NB4 (cell line): Measurements from ENCODE around the gene ZIM2.
"Not testable (repeated sequence)": the region's sequence is repeated elsewhere in the genome, so short reads cannot be mapped to it uniquely, and the experiment has no call there.

Experiments used
- DNase-seq: peaks from one replicate; pipeline ENCODE4 v3.0.0; 2010; ENCODE audit warnings: low read depth
- H3K4me3 ChIP-seq: one replicate; pipeline ENCODE4 v1.5.1; 2011; ENCODE audit warnings: mild to moderate bottlenecking, low read depth, low read length, moderate library complexity
- CTCF ChIP-seq: IDR thresholded peaks from one replicate; pipeline ENCODE4 v1.5.1; 2012; ENCODE audit warnings: low read depth, low read length
- MYC ChIP-seq: IDR thresholded peaks from 2 replicates; pipeline ENCODE4 v1.6.1; 2011; ENCODE audit warnings: low read depth, low read length
- POLR2A ChIP-seq: IDR thresholded peaks from 2 replicates; pipeline ENCODE4 v1.6.1; 2011; ENCODE audit warnings: mild to moderate bottlenecking; ENCODE audit not compliant: insufficient read length; ENCODE audit errors: extremely low read depth
- TF ChIP-seq, protein P1 (sequence below): IDR thresholded peaks from 2 replicates; pipeline ENCODE4 v1.6.1; 2011; ENCODE audit warnings: low read depth, low read length

The ZIM2 gene

DNA sequence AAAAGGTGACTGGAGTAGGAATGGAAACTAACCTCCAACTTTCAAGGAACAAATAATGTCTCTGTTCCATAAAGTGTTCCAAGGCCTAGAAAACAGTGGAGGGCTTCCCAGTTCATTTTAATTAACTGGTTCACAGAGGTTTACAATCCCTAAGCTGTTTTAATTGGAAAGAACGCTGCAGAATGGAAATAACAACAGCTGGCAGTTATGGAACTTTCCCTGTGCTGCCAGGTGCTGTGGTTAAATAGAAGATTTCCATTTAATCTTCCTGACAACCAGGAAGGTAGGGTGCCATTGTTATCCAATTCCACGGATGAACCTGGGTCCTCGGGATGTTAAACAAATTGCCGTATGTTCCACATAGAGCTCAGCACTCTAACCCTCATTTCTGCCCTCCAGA is 22.2 kb upstream of the ZIM2 start:
- TF ChIP-seq MYC (no peak), POLR2A (no peak), CTCF (no peak)
- TF ChIP-seq, protein P1, sequence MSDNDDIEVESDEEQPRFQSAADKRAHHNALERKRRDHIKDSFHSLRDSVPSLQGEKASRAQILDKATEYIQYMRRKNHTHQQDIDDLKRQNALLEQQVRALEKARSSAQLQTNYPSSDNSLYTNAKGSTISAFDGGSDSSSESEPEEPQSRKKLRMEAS, result no peak
- H3K4me3 ChIP-seq, result no peak overlapping the region
- DNase-seq, result no peak

DNA sequence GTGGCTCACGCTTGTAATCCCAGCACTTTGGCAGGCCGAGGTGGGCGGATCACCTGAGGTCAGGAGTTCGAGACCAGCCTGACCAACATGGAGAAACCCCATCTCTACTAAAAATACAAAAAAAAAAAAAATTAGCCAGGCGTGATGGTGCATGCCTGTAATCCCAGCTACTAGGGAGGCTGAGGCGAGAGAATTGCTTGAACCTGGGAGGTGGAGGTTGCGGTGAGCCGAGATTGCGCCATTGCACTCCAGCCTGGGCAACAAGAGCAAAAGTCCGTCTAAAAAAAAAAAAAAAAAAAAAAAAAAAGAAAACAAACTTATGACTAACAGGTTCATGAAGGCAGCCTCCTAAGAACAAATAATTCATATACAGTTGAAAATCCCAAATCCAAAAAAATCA is 19.9 kb upstream of the ZIM2 start:
- not testable (repeated sequence) for DNase-seq, H3K4me3 ChIP-seq

GRCh38 chr19:56858026-56858425 is 17.5 kb upstream of the ZIM2 start:
- no peak overlapping the region for H3K4me3 ChIP-seq
- no peak for DNase-seq
- TF ChIP-seq, protein P1, result no peak
- TF ChIP-seq CTCF (no peak), MYC (no peak), POLR2A (no peak)

- no peak for DNase-seq
- TF ChIP-seq MYC (no peak), CTCF (no peak)
- TF ChIP-seq, protein P1, result no peak
- H3K4me3 ChIP-seq, result no peak overlapping the region
Observed at GRCh38 chr19:56856822-56857221, 16.3 kb upstream of the ZIM2 start.

DNA sequence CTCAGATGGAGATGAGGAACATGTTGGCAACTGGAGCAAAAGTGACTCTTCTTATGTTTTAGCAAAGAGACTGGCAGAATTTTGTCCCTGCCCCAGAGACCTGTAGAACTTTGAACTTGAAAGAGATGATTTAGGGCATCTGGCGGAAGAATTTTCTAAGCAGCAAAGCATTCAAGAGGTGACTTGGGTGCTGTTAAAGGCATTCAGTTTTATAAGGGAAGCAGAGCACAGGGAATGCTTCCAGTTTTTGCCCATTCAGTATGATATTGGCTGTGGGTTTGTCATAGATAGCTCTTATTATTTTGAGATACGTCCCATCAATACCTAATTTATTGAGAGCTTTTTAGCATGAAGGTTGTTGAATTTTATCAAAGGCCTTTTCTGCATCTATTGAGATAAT is 11.8 kb upstream of the ZIM2 start:
- not testable (repeated sequence) for DNase-seq, H3K4me3 ChIP-seq

DNA sequence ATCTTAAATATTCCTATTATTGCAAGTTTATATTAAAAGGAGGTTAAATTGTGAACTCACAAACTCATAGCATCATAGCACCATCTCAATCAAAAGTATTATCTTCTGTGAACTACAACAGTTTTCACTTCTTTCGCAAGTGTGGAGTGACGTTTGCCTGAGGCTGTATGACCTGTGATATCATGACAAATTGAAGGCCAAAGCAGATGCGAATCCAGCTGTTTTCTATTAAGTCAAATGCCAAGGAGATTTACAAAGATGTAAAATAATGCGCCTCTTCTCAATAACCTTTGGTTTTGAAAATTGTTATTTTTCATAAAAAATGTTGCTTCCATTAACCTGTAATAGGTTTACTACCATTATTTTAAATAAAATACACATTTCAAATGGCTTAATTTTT is 7.6 kb upstream of the ZIM2 start:
- TF ChIP-seq MYC (no peak), CTCF (no peak), POLR2A (no peak)
- TF ChIP-seq, protein P1, result no peak
- DNase-seq, result no peak
- H3K4me3 ChIP-seq, result no peak overlapping the region

GRCh38 chr19:56842412-56842811 is 1.9 kb upstream of the ZIM2 start:
- no peak for DNase-seq
- TF ChIP-seq MYC, result no peak
- TF ChIP-seq, protein P1, result no peak
- no peak for TF ChIP-seq CTCF
- TF ChIP-seq POLR2A, result no peak

More at GRCh38 chr19:56842412-56842811, 1.9 kb upstream of the ZIM2 start:
- no peak overlapping the region for H3K4me3 ChIP-seq
